Liver (tissue), 9 donors: Measurements from ENCODE around the gene REEP1. TPM values are rescaled to one million over a fixed set of nuclear protein-coding genes. Genes with fewer than 3 reads are reported as not detected.

Experiments
- DNase-seq: peaks from one replicate; pipeline ENCODE4 v3.0.0-alpha.2; 2017; ENCODE audit warnings: low spot score
- H3K27ac ChIP-seq, 2 donors: one replicate each; pipeline ENCODE4 v1.7.0; 2013; ENCODE audit warnings: inconsistent platforms in 2 of 2, low read length in 2 of 2, control low read depth in 1 of 2, low read depth in 1 of 2, mild to moderate bottlenecking in 1 of 2
- H3K27me3 ChIP-seq, 4 donors: one replicate each; pipeline versions ENCODE4 v1.6.1 to v1.7.0; 2013; ENCODE audit warnings: low read length in 3 of 4, inconsistent platforms in 1 of 4, mild to moderate bottlenecking in 1 of 4, moderate library complexity in 1 of 4; ENCODE audit not compliant: control insufficient read depth in 4 of 4, insufficient read depth in 4 of 4
- H3K36me3 ChIP-seq, 4 donors: one replicate each; pipeline versions ENCODE4 v1.6.1 to v1.7.0; 2013; ENCODE audit warnings: low read length in 3 of 4, mild to moderate bottlenecking in 3 of 4, low read depth in 1 of 4, moderate library complexity in 1 of 4; ENCODE audit not compliant: control insufficient read depth in 4 of 4, insufficient read depth in 3 of 4
- H3K4me1 ChIP-seq, 4 donors: one replicate each; pipeline versions ENCODE4 v1.6.1 to v1.7.0; 2013; ENCODE audit warnings: low read length in 3 of 4, mild to moderate bottlenecking in 3 of 4, moderate library complexity in 1 of 4; ENCODE audit not compliant: control insufficient read depth in 4 of 4, insufficient read depth in 4 of 4
- H3K4me3 ChIP-seq, 3 donors: one replicate each; pipeline versions ENCODE4 v1.6.1 to v1.7.0; 2013; ENCODE audit warnings: low read length in 3 of 3, control low read depth in 1 of 3, low read depth in 1 of 3, mild to moderate bottlenecking in 1 of 3
- H3K9ac ChIP-seq, 2 donors: one replicate each; pipeline ENCODE4 v1.7.0; 2013; ENCODE audit warnings: low read length in 2 of 2, mild to moderate bottlenecking in 2 of 2, moderate library complexity in 2 of 2, control low read depth in 1 of 2, low read depth in 1 of 2
- H3K9me3 ChIP-seq, 4 donors: one replicate each; pipeline versions ENCODE4 v1.6.1 to v1.7.0; 2013; ENCODE audit warnings: low read length in 3 of 4; ENCODE audit not compliant: control insufficient read depth in 4 of 4
- ATF3 ChIP-seq: IDR thresholded peaks from 2 replicates; pipeline ENCODE4 v1.6.1; 2016; ENCODE audit warnings: antibody characterized with exemption
- CTCF ChIP-seq: fragments of 150-350 bp; IDR thresholded peaks from 2 replicates; pipeline ENCODE4 v1.5.1; 2017; ENCODE audit warnings: improper control_type of control experiment, low read depth, low read length; ENCODE audit not compliant: missing input control
- FOXA2 ChIP-seq: IDR thresholded peaks from 2 replicates; pipeline ENCODE4 v1.6.1; 2016; ENCODE audit warnings: antibody characterized with exemption
- JUND ChIP-seq, 2 donors: IDR thresholded peaks; 2 replicates each; pipeline ENCODE4 v1.6.1; 2016; ENCODE audit warnings: antibody characterized with exemption in 2 of 2
- MAX ChIP-seq: IDR thresholded peaks from 2 replicates; pipeline ENCODE4 v1.6.1; 2016; ENCODE audit warnings: antibody characterized with exemption
- NR2F2 ChIP-seq: IDR thresholded peaks from 2 replicates; pipeline ENCODE4 v1.6.1; 2016; ENCODE audit warnings: antibody characterized with exemption
- RAD21 ChIP-seq, 2 donors: IDR thresholded peaks; 2 replicates each; pipeline ENCODE4 v1.6.1; 2016; ENCODE audit warnings: antibody characterized with exemption in 2 of 2, mild to moderate bottlenecking in 2 of 2
- REST ChIP-seq: IDR thresholded peaks from 2 replicates; pipeline ENCODE4 v1.6.1; 2016; ENCODE audit warnings: antibody characterized with exemption, mild to moderate bottlenecking
- RXRA ChIP-seq, 2 donors: IDR thresholded peaks; 2 replicates each; pipeline ENCODE4 v1.6.1; 2017 to 2018; ENCODE audit warnings: antibody characterized with exemption in 2 of 2, mild to moderate bottlenecking in 1 of 2
- SP1 ChIP-seq: IDR thresholded peaks from 2 replicates; pipeline ENCODE4 v1.6.1; 2018; ENCODE audit warnings: antibody characterized with exemption, mild to moderate bottlenecking
- YY1 ChIP-seq: IDR thresholded peaks from 2 replicates; pipeline ENCODE4 v1.6.1; 2016; ENCODE audit warnings: antibody characterized with exemption, mild to moderate bottlenecking
- ZBTB33 ChIP-seq: IDR thresholded peaks from 2 replicates; pipeline ENCODE4 v1.6.1; 2016; ENCODE audit warnings: antibody characterized with exemption
- WGBS: extraction: QIAGEN DNeasy Blood & Tissue Kit; methylation state at CpG from one replicate; pipeline ENCODE4 v1.1.7; 2013; 5-methylcytosine and 5-hydroxymethylcytosine counted together
- polyA plus RNA-seq, 2 donors: library from polyadenylated mRNA; stranded (reverse) in 1 of 2; unstranded in 1 of 2; fragments of 200-250 nt in 1 of 2; fragments of >200 nt in 1 of 2; fragmentation: Nextera tagmentation in 1 of 2; extraction: Ambion mirVana in 1 of 2; gene quantifications; one replicate each; pipeline versions ENCODE4 v1.2.1 to v1.2.3, GENCODE V29; 2013 to 2015
- total RNA-seq, 2 donors: library from RNA; depleted of rRNA; stranded (reverse); fragments of >200 nt; gene quantifications; one replicate each; pipeline ENCODE4 v1.2.3, GENCODE V29; 2014
- donor health status: healthy.
- donor health status: healthy.
- donor health status: healthy.
- donor health status: healthy.
- donor health status: healthy.

Gene REEP1
- total and polyA plus RNA-seq, 4 donors = 0.46 to 1.7 (median 0.89) TPM

GRCh38 chr2:86383844-86384243 is 46.4 kb upstream of the REEP1 start (continued):
- no peak for TF ChIP-seq ZBTB33

- Histone ChIP-seq H3K4me3 (no peak overlapping the region), H3K4me1 (no peaks in the 10 kb centered on the region), H3K9ac (no peak overlapping the region), H3K27me3 (no peaks in the 10 kb centered on the region), H3K27ac (no peak overlapping the region), H3K36me3 (no peaks in the 10 kb centered on the region), H3K9me3 (no peaks in the 10 kb centered on the region)
- 72% methylated on average over 2 of the region's 2 CpGs for WGBS
- no peak for DNase-seq
- no peak for TF ChIP-seq SP1
- TF ChIP-seq FOXA2 = no peak
- TF ChIP-seq CTCF = no peak
Measured at GRCh38 chr2:86382698-86383097, 45.3 kb upstream of the REEP1 start.

GRCh38 chr2:86382108-86382507 is 44.7 kb upstream of the REEP1 start:
- 95% methylated on average over 2 of the region's 2 CpGs for WGBS
- Histone ChIP-seq H3K36me3 (no peaks in the 10 kb centered on the region), H3K9me3 (no peaks in the 10 kb centered on the region), H3K27ac (no peak overlapping the region), H3K27me3 (no peaks in the 10 kb centered on the region), H3K4me3 (no peak overlapping the region), H3K4me1 (no peaks in the 10 kb centered on the region), H3K9ac (no peak overlapping the region)
- no peak for DNase-seq
- TF ChIP-seq ATF3 (no peak), REST (no peak), JUND (IDR thresholded peaks at IDR 0.05) (no peak), YY1 (no peak), SP1 (no peak), ZBTB33 (no peak), RXRA (IDR thresholded peaks at IDR 0.05) (no peak), MAX (no peak), NR2F2 (no peak), RAD21 (IDR thresholded peaks at IDR 0.05) (no peak), FOXA2 (no peak)
